GM21717 (cell line): ENCODE data around the gene SERTAD4.
"Not testable (repeated sequence)": the region's sequence is repeated elsewhere in the genome, so short reads cannot be mapped to it uniquely, and the experiment has no call there.

Experiments used
- ATAC-seq: cut with Tn5 transposase; IDR thresholded peaks from one replicate; pipeline ENCODE4 v1.9.1; 2021; ENCODE audit warnings: mild to moderate bottlenecking, moderate library complexity; ENCODE audit not compliant: unreplicated experiment

SERTAD4 gene

DNA sequence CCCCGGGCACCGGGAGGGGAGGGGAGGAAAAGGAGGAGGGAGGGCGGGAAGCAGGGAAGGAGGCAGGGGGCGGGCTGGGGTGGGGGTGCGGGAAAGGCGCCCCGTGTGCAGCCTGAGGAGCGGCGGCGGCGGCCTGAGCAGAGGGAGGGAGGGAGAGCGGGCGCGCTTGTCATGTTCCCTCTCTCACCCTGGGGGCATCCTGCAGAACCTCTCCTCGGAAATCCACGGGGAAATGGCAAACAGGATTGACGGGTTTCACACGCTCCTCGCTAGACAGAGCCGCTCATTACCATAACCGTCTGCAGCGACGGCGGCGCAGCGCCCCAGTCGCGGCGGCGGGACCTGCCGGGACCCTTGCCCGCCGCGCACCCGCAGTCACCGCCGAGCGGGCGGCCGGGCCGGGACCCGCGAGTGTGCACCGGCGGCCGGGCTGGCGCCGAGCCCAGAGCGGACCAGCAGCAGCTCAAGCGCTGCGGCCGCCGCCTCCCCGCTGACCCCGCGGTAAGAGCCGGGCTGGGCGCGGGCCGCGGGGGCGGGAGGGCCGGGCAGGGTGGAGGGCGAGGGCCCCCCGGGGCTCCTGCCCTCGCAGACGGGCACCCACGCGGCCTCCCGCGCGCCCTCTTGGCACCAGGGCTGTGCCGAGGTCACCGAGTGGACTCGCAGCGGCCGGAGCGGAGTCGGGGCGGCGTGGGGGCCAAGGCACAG lies at the start of gene SERTAD4:
SERTAD4 (plus strand) TSS at position 286 of the 705 bp plus-strand sequence. CDS start 5,165 bp downstream, outside the sequence.
- ATAC-seq, result no peak

DNA sequence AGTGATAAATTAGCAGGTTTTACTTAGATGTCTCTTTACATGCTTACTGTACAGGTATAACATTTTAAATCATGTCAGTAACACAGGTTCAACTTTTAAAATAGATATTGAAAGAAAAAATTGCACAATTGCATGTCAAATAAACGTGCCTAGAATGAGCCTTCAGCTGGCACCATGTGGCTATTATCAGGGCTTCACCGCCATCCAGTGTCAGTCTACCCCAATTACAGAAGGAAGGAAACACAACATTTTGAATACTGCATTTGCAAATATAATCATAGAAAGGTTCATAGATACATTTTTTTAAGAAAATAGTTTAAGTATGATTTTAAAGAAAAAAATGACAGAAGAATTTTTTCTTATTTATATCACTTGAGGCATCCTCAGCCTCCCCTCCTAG lies 47.5 kb upstream of the SERTAD4 start:
- no peak for ATAC-seq

DNA sequence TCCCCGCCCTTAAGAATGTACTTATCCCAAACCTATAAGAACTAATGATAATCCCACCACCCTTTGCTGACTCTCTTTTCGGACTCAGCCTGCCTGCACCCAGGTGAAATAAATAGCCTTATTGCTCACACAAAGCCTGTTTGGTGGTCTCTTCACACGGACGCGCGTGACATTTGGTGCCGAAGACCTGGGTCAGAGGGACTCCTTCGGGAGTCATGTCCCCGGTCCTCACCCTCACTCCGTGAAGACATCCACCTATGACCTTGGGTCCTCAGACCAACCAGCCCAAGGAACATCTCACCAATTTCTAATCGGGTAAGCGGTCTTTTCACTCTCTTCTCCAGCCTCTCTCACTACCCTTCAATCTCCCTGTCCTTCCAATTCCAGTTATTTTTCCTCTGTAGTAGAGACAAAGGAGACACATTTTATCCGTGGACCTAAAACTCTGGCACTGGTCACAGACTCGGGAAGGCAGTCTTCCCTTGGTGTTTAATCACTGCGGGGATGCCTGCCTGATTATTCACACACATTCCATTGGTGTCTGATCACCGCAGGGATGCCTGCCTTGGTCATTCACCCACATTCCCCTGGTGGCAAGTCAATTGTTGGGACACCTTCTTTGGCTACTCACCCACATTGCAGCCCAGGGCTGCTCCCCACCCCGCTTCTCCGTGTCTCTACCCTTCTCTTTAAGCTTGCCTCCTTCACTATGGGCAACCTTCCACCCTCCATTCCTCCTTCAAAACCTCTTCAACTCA lies 44.6 kb upstream of the SERTAD4 start:
- not testable (repeated sequence) for ATAC-seq

DNA sequence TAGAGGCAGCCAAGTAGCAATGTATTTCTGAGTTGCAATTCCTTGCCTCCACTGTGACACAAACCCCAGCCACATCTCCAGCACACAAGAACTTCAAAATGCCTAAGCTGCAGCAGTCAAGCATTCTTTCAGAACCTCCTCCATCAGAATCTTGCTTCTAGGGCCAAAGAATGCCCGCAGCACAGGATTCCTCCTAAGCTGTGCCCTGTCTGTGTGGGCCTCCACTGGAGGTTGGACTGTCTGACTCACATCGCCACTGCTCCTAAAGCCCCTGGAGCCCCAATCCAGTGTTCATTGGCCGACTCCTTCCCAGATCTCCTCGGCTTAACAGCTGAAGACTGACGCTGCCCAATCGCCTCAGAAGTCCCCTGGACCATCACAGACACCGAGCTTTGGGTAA lies 43.2 kb upstream of the SERTAD4 start:
- no peak for ATAC-seq

DNA sequence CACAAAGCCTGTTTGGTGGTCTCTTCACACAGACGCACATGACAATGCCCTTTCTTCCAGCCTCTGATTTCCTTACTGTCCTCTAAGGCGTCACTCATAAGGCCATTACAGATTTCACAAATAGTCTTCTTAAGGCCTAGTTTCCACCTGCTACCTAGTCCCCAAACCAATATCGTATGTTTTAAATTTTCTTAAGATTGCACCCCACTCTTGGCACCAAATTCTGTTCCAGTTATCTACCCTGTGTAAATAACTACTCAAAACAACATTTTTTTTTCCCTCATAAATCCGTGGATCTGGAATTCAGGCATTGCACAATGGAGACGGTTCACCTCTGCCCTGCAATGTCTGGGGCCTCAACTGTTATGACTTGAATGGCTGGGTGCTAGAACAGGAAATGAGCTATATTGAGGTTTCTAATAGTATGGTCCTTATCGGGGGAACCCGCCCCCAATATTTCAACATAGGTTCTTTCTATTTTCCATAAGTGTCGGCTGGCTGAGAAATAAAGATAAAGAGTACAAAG lies 36.9 kb upstream of the SERTAD4 start:
- no peak for ATAC-seq

DNA sequence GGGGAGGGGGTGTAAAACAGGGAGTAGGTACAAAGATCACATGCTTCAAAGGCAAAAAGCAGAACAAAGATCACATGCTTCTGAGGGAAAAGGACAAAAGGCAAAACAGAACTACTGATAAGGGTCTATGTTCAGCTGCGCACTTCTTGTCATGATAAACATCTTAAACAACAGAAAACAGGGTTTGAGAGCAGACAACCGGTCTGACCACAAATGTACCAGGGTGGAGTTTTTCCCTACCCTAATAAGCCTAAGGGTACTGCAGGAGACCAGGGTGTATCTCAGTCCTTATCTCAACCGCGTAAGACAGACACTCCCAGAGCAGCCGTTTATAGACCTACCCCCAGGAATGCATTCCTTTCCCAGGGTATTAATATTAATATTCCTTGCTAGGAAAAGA lies 36.3 kb upstream of the SERTAD4 start:
- not testable (repeated sequence) for ATAC-seq

DNA sequence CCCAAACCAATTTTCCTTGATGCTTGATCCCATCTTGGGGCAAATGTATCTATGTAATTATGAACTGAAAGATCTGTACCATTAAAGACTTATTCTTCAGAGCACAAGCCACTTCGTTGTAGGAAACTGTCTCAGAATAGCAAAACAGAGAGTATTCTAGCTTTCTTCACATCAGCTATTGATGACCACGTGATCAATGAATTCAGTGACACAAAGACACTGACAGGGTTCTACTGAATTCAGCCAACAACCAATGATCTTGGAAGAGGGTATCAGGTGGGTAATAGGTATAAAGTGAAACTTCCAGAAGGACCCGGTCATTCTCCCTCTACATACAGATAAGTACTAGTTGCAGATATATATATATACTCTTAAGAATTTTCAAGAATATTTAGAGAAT lies 33.8 kb upstream of the SERTAD4 start:
- ATAC-seq, result no peak

DNA sequence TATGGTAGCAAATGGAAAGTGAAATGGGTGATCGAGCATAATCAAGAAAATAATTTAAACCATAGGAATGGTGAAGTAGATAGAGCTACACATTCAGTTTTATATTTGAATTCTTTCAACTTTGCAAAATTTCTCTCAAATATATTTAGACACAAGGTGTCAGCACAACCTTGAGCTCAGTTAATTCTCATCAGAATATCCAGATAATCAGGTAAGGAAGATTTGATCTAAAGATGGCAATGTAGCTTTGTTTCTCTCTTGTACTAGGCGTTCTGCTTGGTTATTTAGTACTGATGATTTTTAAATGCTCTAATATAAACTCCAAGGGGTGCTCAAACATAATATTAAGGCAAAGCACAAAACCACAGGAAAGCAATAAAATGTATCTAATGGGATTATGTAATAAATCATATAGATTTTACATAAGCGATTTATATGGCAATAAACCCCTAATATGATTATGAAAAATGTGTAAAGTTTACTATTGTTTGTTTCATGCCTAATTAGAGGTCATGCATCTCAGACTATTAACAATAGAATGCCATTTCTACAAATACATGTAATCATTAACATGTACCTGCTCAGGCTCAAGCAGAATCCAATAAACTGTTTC lies 32.4 kb upstream of the SERTAD4 start:
- no peak for ATAC-seq

DNA sequence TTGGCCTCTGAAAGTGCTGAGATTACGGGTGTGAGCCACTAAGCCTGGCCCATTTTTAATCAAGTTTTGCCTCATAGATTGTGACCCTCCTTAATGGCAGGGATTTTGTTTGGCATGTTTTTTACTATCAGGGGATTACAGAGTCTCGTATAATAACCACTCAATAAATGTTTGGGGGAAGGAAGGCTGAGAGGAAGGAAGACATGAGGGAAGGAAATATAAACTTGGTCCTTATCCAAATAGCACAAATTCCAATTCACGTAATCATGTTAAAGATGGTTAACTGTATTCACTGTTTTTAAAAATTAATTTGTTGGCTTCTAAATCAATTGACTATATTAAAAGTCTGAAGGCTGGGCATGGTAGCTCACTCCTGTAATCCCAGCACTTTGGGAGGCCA lies 30.9 kb upstream of the SERTAD4 start:
- no peak for ATAC-seq

DNA sequence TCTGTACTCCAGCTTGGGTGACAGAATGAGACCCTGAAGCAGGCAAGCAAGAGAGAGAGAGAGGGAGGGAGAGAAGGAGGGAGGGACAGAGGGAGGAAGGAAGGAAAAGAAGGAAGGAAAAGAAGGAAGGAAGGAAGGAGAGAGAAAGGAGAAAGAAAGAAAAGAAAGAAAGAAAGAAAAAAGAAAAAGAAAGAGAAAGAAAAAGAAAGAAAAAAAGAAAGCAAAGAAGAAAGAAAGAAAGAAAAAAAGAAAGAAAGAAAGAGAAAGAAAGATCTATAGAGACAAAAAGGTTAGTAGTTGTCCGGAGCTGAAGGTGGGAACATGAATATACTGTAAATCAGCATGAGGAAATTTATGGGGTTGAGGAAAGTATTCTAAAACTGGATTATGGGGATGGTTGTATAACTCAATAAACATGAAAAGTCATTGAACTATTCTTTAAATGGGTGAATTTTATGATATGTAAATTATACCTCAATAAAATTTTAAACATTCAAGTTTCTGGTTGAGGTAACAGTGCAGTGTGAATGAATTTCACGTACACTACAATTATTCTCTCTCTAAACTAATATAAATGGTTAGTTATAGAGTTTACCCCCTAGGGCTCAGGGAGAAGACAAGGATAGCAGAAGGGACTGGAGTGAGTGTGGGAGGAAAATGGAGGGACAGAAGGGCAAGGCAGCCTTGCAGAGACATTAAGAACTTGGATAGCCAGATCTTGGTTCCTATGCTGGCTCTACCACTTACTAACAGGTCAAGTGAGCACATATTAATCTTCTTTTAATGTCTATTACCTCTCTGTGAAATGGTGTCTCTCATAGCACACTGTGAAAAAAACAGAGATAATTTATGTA lies 24.8 kb upstream of the SERTAD4 start:
- no peak for ATAC-seq

DNA sequence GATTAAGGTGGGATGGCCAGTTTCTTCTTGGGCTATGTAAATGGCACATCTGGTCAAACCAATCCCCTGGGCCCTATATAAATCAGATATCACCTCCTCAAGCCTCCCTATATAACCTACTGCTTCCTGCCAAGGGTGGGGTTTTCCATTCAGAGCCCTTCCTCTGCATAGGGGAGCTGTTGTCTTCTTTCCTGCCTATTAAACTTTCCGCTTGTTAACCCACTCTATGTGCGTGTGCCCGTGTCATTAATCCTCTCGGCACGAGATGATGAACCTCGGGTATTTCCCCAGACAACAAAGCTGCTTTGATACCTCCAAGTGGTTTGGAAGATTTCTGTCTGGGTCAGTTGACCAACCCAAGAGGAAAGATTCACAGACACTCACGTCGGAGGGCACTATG lies 19.3 kb upstream of the SERTAD4 start:
- ATAC-seq, result no peak

DNA sequence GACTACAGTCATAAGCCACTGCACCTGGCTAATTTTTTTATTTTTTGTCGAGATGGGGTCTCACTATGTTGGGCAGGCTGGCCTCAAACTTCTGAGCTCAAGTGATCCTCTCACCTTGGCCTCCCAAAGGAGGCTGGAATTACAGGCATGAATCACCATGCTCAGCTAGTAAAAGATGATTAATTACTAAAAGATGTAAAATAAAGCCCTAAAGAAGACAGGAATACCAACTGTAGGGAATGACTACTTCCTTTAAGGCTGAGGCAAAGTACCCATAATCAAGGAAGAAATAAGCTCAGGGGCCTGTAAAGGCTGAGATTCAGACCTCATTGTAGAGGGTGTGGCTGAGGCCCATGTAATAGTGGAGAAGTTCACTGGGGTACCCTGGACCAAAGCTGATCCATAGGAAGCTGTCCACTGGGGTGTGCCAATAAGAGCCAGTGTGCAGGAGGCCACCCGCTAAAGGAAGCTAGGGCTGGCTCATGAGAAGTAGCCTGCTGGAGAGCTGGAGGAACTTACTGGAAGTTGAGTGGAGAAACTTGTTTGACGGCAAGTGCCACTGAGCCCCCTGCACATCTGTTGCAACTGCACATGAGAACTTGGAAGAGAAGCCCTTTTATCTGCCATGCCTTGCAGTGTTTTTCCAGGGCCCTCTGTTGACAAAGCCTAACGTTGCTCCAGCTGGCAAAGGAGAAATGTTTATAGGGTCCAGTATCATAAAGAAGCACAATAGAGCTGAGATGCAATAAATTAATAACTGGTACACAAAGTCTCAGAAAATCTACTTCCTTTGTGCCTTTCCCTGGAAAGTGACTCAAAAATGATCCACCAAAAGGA lies 17.8 kb upstream of the SERTAD4 start:
- no peak for ATAC-seq

DNA sequence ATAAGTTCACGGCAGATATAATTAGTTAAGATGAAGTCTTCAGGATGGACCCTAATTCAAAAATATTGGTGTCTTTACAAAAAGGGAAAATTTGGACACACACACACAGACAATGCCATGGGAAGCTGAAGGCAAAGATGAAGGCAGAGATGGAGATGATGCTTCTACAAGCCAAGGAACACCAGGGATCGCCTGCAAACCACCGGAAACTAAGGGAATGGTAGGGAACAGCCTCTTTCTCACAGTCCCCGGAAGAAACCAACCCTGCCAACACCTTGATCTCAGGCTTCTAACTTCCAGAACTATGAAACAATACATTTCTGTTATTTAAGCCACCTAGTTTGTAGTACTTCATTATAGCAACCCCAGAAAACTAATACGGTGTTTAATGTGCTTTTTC lies 15.1 kb upstream of the SERTAD4 start:
- no peak for ATAC-seq

DNA sequence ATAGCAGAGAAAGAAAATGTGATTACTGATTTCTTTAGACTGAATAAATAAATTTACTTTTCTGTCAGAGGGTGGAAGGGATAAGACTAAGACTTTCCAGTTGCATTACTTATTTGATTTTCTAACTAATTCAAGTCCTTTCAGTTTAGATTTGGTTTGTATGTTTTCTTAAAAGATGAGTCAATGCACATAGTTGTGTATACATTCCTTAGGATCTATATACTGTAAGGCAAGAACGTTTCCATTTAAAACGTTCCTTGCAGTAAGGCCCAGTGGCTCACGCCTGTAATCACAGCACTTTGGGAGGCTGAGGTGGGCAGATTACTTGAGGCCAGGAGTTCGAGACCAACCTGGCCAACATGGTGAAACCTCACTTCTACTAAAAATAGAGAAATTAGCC lies 14.5 kb upstream of the SERTAD4 start:
- ATAC-seq, result no peak

DNA sequence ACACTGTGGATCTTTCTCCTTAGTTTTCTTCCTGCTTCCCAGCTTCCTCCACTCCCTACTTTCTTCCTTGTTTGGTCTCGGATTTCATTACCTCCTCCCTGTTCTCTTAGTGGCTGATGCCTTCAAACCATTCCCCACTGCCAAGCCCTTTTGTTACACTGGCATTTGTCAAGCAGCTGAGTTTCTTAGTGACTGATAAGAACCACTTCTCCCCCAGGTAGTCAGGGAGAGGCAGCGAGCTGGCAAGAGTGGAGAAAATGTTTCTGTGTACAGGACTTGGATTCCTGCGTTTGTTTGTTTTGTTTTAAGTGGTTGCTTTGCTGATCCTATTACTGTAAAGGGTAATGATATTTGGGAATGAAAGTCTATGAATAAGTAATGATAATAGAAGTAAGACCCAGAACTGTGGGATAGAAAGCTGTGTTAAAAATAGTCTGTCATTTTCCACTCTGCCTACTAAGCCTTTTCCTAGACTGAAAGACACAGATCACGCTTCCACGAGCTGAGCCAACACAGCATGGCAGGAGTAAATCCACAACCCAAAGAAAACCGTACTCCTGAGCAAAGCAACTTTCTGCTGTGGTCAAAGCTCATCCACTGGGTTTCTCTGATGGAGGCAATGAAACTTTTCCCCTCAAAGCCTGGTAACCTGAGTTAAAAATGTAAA lies 10.1 kb upstream of the SERTAD4 start:
- no peak for ATAC-seq

DNA sequence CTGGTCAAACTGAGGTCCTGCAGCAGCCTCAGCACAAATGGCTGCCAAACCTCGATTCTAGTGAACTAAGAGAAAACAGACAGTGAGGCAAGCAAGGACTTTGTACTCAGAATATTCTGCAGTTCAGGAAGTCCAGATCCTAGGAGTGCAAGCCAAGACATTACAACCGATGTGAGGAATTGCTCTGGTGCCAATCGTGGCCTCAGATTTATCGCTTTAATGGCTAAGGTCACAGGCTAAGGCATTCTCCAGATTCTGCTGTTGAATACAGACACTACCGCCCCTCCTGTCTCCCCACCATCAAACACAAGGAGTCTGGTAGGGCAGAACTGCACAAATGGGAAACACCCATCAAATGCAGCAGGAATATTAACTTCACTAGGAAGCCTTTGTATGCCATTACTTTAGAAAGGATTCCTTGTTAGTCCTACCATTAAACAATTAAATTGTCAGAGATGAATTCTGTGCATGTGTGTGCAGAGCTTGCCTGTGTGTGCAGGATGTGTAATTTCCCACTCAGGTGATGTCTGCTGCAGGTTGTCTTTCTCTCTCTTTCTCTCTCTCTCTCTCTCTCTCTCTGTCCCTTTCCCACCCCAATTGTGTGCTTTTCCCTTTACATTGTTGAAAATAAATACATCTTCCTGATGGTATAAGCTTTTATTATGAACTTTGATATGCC lies 9.2 kb upstream of the SERTAD4 start:
- no peak for ATAC-seq

DNA sequence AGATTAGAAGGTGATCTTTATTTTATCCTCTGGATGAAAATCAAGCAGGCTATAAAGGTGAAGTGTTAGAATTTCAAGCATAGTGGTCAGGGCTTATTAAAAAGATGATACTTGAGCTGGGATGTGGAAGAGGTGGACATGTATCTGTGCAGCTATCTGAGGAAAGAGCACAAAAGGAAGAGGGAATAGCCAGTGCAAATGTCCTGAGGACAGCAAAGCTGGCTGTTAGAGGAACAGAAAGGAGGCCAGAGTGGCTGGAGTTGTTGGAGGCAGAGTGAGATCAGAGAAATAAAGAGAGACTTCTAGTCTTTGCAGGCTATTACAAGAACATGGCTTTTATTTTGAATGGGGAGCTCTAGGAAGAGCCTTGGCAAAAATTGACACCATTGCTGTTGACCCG lies 4.4 kb upstream of the SERTAD4 start:
- no peak for ATAC-seq

DNA sequence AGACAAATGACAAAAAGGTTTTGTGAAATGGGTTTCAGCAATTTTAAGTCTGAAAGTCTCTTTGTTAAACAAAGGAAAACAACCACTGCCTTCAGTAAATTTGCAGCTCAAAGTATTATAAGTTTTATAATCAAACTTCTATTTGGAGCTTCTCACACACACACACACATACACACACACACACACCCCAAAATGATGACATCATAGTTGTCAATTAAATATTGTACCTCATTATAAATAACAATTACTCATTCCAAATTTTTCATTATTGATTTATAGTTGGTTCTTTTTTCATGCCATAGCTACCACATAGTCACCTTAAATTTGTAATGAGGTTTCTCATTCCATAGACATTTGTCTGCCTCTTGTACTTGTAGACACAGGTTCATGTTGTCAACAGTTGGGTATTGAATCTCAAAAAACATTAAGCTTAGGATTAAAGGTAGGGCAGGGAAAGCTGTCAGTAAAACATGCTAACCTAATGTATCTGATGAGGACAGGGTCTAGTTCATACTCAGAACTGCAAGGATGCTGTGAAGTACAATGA lies 2.4 kb upstream of the SERTAD4 start:
- ATAC-seq, result no peak
